ENCODE measurements around the gene ETV4.

DNA sequence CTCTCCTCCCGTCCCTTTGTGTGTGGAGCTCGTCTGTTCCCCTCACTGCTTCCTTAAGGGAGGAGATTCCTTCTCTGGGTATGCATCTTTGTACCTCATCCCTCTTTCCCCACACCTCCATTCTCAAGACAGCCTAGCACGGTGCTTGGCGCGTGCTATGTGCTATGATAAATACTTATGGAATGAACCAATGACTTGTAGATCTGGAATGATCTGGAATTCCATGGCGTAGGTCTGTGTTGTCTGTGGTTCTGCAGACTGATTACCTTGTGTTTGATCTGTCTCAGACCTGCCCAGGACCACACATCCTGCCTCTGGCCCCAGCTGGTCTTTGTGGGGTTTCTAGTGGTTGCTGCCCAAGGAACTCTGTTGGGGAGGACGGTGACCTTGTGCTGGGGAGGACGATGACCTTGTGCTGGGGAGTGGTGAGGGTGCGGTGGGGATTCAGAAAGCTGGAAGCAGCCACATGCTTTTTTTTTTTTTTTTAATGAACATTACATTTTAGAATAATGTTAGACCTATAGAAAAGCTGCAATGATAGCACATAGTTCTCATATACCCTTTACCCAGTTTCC is 33.5 kb upstream of the ETV4 start:
- TF ChIP-seq, protein P1, sequence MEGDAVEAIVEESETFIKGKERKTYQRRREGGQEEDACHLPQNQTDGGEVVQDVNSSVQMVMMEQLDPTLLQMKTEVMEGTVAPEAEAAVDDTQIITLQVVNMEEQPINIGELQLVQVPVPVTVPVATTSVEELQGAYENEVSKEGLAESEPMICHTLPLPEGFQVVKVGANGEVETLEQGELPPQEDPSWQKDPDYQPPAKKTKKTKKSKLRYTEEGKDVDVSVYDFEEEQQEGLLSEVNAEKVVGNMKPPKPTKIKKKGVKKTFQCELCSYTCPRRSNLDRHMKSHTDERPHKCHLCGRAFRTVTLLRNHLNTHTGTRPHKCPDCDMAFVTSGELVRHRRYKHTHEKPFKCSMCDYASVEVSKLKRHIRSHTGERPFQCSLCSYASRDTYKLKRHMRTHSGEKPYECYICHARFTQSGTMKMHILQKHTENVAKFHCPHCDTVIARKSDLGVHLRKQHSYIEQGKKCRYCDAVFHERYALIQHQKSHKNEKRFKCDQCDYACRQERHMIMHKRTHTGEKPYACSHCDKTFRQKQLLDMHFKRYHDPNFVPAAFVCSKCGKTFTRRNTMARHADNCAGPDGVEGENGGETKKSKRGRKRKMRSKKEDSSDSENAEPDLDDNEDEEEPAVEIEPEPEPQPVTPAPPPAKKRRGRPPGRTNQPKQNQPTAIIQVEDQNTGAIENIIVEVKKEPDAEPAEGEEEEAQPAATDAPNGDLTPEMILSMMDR (IDR thresholded peaks at IDR 0.05) = no peak
- TF ChIP-seq POLR2A (IDR thresholded peaks at IDR 0.05) = no peak

Measured in esophagus squamous epithelium (tissue), 4 donors.